Iris pigment epithelial cell (primary cell): Measurements from ENCODE around the gene NFE2L2.
"Not testable (repeated sequence)": the region's sequence is repeated elsewhere in the genome, so short reads cannot be mapped to it uniquely, and the experiment has no call there.

Experiments
- DNase-seq: peaks from one replicate; pipeline ENCODE4 v3.0.0-alpha.2; 2011; ENCODE audit warnings: low read depth

Gene NFE2L2

DNA sequence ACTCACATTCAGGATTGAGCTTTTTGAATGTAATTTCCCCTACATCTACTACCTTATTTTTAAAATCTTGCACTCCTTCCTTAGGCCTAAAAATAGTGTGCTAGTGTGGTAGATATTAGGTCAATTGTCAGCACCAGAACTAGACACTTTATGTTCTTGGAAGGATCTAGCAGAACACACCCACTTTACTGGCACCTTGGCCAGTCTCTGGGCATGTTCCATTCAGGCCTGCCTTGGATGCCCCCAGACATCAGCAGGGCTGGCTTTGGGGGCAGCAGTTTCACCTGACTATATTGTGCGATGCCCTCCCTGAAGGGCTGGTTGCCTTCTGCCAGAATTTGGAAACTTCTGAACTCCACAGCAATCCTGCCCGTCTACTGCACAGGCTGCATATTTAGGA is 15.3 kb upstream of the NFE2L2 start:
- DNase-seq, result no peak

- peak; percentile 95 for DNase-seq
Measured at GRCh38 chr2:177275743-177276055, 11.2 kb upstream of the NFE2L2 start.

- peak; percentile 95 for DNase-seq
Measured at GRCh38 chr2:177275040-177275742, 10.7 kb upstream of the NFE2L2 start.

GRCh38 chr2:177273408-177273807 is 8.9 kb upstream of the NFE2L2 start:
- DNase-seq, result peak; percentile 61

- DNase-seq, result no peak
Measured at GRCh38 chr2:177272765-177273164, 8.2 kb upstream of the NFE2L2 start.

- DNase-seq, result no peak
Measured at GRCh38 chr2:177271981-177272666, 7.6 kb upstream of the NFE2L2 start.

- no peak for DNase-seq
Measured at GRCh38 chr2:177270531-177270930, 6.0 kb upstream of the NFE2L2 start.

DNA sequence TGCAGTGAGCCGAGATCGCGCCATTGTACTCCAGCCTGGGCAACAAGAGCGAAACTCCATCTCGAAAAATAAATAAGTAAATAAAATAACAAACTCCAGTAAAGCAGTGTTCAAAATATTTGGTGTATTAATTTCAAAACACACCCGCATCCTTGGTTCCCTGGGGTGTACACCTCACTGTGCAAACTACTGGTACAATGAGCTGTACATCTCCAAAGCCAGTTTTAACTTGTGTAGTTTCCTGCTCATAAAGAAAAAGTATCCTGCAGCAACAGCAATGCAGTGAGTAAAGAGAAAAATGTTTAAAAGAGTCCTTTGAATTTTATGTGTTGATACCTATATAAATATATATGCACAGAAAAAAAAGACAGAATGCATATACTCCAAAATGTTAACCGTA is 4.4 kb upstream of the NFE2L2 start:
- DNase-seq, result no peak

DNA sequence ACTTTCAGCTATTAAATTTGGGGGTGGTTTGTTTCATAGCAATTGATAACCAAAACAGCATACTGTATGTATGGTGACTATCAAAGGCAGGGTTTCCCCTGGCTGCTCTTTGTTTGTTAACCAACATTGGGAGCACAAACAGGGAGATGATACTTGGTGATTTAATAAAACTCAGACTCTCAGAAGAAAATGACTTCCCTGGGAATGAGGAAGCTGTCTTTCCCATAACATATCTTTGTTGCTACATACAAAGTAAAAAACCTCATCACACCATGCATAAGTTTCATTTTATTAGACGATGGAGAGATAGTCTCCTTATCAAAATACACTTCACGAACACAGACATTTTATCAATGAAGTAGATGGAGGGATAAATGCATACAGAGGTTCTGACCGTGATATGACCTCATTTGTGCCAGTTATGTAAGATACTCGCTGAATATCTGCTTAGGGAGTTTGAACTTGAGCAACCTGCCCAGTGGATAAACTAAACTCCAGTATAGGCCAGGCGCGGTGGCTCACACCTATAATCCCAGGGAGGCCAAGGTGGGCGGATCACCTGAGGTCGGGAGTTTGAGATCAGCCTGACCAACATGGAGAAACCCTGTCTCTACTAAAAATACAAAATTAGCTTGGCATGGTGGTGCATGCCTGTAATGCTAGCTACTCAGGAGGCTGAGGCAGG is 3.8 kb upstream of the NFE2L2 start:
- DNase-seq, result no peak

GRCh38 chr2:177266955-177267354 is 2.4 kb upstream of the NFE2L2 start:
- DNase-seq, result not testable (repeated sequence)

DNA sequence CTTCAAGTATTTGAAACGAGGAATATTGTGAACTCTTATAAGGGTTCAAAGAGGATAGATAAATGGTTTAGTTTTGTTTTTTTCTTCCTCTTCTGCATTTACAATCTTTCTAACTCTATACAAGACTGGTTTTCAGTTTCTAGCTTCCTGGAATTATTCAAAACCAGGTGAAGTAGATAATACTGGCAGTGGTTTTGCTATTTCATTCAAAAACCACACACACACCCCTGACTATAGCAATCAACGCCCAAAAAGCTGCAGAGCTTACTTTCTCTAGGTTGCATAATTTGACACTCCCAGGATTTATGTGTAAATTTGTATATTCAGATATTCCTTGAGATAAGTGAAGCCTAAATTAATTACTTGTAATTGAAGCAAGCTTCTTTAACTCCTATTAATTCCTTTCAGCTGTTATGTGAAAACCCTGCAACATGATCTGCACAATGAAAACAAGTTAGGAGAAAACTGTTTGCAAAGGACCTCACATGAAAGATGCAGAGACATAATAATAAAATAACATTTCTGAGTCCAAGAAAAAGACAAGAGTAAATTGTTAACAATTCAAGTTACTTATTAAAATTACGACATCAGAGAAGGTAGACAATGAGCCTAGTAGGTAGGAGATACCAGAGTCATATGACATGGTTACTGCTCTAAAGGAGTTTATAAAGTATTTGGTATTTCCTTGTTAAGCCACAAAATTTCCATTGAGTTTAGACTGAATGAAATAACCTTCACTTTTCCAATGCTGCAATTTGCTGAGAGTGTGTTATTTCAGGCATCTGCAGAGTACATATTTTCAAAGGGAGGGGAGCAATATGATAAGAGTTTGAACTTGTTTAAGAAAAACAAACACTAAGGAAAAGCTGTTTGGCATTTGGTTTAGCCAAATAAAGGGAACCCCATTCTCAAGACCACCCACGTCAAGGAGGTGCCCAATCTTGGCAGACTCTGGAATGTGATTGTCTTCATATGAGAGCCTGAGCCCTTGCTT is 1.6 kb upstream of the NFE2L2 start:
- peak; percentile 80 for DNase-seq

- DNase-seq, result peak; percentile 54
Measured at GRCh38 chr2:177264209-177264692, 276 bp downstream of the NFE2L2 start.

GRCh38 chr2:177263451-177264208 is 897 bp downstream of the NFE2L2 start:
- DNase-seq, result peak; percentile 98

DNA sequence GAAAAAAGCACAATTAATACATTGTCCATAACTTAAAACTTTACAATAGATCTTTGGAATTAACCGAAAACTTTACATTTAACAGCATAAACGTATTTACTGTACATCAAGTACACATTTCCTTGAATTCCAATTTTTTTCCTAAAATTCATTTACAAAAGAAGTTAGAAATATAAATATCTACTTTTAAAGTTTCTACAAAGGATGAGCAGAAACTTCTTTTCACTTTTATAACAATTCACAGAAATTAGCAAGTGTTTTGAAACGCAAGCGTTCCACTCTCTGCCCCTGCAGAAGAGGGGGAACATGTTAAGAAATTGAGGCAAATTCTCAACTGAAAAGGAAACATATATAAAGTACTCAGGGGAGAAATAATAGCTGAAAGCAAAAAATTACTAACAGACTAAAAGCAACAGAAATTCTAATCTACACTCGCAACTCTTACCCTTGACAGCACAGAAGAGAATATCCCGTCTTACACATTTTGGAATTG is 1.5 kb downstream of the NFE2L2 start:
- no peak for DNase-seq

DNA sequence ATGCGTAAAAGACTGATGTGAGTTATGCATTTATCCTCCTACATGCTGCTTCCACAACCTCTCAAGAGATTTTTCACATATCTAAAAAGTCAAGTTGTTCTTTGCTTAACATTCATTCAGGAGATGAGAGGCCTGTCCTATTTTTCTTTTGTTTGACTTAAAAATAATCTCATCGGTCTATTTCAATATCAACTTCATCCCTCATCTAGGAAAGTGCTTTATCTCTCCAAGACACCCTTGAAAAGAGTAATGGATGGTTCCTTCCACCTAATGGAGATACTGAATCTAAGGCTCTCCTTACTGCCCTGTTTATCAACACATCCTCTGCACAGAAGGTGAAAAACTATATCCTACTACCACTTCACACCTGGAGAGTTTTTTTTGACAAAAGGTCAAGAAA is 2.4 kb downstream of the NFE2L2 start:
- no peak for DNase-seq

GRCh38 chr2:177261116-177262060 is 3.1 kb downstream of the NFE2L2 start:
- no peak for DNase-seq

DNA sequence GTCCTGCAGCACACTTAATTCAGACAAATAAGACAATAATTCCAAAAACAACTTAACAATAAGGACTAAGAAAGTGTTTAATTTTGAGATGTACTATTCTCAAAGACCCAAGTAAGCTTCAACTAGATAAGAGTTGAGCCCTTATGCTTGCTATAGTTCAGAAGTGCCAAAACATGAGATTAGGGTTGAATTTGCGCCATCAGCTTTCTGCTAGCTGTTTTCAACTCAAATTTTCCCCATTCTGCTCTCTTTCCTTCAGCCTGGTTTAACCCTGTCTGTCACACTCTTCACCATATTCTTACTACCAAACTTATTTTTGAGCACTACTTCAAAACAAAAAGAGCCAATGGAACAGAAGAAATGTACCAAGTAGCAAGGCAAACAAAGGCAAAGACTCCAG is 4.1 kb downstream of the NFE2L2 start:
- DNase-seq, result no peak

DNA sequence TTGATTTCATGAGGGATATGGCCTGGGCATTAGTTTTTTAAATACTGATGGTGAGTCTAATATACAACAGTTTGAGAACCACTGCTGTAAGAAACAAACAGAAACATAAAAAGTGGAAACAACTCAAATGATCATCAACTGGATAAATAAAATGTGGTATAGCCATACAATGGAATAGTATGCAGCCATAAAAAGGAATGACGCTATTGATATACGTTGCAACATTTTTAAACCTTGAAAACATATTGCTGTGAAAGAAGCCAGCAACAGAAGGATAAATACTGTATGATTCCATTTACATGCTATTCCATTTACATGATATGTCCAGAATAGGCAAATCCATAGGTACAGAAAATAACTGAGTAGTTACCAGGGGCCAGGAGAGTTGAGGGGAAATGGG is 6.5 kb downstream of the NFE2L2 start:
- no peak for DNase-seq

DNA sequence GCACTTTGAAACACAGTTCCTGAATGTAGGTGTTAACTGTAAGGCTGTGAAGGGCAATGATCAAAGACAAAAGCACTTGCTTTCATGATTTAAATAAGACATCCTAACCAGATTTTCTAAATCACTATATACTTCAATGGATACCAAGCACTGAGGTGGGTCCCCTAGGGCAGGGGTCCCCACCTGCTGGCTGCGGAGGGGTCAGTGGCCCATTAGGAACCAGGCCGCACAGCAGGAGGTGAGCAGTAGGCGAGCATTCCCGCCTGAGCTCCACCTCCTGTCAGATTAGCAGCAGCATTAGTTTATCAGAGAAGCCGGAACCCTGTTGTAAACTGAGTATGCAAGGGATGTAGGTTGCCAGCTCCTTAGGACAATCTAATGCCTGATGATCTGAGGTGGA is 7.1 kb downstream of the NFE2L2 start:
- DNase-seq, result no peak

DNA sequence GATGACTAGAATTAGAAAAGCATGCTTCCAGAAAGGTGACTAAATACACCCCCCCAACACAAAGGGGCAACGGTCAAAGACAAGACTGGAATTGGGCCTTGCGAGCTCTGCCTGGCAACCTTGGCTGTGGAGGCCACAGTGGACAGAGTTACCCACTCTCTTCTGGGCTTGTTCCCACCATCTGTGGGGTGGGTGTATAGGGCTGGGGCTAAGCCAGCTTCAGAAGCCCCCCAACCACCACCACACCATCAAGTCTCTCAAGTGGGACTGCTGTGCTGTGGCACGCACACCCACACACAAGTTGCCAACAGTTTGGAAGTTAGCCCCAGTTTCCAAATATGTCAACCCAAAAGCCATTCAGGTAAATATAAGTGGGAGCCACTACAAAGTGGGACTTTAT is 7.8 kb downstream of the NFE2L2 start:
- DNase-seq, result no peak
